Measurements from ENCODE around the gene GLCE. TPM values are rescaled to one million over a fixed set of nuclear protein-coding genes. Genes with fewer than 3 reads are reported as not detected.

Gene GLCE
- total RNA-seq, 2 experiments from 2014 or later, result 4.6 to 5.0 TPM

DNA sequence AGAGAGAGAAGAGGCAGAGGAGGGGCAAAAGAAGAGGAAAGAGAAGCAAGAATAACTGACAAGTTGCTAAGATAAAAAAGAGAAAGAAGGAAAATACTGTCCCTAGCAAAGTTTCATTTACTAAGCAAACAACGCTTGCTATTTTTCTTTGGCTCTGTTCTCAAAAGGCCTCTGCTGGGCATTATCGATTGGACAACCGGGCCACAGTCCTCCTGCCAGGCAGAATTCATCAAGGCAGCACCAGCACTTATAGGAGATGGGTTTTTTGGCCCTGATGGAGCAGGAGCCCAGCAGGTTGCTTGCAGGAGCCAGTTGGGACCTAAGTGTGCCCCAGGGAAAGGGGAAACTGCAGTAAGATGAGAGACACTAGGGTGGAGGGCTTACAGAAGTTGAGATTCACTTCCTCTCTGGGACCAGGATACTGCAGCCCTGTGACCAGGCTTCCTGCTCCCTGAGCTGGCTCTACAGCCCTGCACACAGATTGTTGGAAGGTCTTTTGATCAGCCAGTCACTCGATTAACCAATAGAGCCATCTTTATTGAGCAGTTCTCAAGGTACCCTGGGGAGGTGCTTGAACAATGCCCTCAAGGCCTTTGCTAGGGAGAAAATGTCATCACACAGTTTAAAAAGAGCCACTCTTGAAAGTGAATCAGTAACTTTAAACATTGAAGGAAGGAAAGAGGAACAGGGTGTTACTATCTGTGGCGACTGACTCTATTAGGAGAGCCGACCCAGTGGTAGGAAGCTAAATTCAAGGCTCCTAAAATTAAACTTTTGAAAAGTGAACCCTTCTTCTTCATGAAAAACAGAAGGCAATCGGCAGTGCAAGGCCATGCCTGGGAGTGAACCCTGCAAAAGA lies 28.8 kb upstream of the GLCE start:
- Mint-ChIP-seq H3K9me3 (no peaks in the 10 kb centered on the region), H3K27ac (no peak overlapping the region), H3K27me3 (no peaks in the 10 kb centered on the region), H3K4me1 (no peaks in the 10 kb centered on the region), H3K36me3 (no peaks in the 10 kb centered on the region), H3K4me3 (no peak overlapping the region)
- no peak for DNase-seq

DNA sequence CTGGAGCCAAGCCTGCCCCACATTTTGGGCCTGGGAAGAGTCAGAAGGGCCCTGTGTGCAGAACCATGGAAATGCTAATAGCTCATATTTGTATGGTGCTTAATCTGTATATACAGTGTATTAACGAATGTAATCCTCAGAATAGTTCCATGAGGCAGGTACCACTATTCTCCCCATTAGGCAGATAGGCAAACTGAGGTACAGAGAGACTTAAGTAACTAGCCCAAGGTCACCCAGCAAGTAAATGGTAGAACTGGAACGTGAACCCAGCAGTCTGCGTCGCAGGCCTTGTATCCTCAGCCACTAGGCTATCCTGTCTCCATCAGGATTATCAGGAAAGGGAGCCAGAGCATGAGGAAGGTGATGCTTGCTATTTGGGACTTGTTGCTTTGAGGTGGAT lies 28.0 kb upstream of the GLCE start:
- Mint-ChIP-seq H3K27me3 (no peaks in the 10 kb centered on the region), H3K4me3 (no peak overlapping the region), H3K4me1 (no peaks in the 10 kb centered on the region), H3K27ac (no peak overlapping the region), H3K9me3 (no peaks in the 10 kb centered on the region), H3K36me3 (no peaks in the 10 kb centered on the region)
- DNase-seq, result no peak

DNA sequence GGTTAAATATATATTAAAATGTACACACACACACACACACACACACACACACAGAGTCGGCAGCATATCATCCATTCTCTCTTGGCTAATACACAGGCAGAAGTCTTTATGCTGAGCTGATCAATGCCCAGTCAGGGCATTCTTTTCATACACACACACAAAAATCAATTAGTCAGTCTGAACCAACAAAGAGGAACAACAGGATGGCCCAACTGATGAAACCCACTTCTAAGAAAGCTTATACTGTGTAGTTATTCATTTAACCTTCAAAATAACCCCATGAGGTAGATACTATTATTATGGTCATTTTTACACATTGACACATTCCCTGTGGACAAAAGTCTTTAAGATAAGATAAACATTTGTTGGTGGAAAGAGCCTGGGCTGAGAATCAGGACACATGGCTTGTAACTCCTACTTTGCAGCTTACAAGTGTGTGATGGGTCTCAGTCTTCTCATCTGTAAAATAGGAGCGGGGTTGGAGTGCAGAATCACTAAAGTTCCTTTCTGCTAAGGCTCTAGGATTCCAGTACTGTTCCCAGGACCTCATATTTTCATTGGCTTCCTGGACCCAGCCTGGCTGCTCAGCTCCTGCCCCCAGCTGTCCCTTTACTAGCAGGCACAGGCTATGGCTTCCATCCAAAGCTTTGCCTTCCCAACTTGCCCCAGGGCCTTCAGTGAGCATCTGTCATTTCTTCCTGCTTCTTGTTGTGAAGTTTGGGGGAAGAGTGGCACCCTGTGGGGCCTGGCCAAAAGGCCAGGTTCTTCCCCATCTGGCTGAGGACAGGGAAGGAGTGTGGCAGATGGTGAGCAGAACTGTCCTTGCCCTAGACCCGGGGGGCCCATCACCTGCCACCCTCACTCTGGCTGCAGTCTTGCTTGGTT lies 27.2 kb upstream of the GLCE start:
- DNase-seq, result no peak
- H3K36me3 Mint-ChIP-seq, result no peaks in the 10 kb centered on the region
- H3K9me3 Mint-ChIP-seq, result no peaks in the 10 kb centered on the region
- no peak overlapping the region for H3K27ac Mint-ChIP-seq
- H3K4me1 Mint-ChIP-seq, result no peaks in the 10 kb centered on the region
- no peaks in the 10 kb centered on the region for H3K27me3 Mint-ChIP-seq
- H3K4me3 Mint-ChIP-seq, result no peak overlapping the region

DNA sequence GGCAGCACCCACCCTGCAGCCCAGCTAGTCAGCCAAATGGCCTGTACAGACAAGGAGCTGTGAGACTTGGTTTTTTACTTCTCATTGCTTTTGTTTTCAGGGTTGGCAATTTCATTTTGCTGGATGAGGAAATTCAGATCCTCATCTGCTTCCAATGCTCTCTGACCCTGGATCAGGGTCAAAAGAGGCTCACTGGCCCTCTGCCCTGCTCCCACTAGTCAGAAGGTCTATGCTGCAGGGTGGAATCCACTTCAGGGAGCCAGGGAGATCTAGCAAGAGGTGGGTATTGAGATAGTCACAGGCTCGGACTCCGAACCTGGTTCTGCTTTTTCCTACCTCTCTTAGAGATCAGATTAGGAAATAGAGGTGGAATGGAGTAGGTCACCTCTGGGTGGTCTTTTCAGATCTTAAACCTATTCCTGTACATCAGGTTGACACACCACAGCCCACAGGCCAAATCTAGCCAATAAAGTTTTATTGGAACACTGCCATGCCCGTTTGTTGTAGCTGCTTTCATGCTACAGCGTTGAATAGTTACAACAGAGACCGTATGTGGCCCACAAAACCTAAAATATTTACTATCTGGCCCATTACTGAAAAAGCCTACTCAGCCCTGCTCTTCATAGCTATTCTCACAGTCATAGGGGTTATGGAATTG lies 26.4 kb upstream of the GLCE start:
- Mint-ChIP-seq H3K27me3 (no peaks in the 10 kb centered on the region), H3K36me3 (no peaks in the 10 kb centered on the region), H3K4me1 (no peaks in the 10 kb centered on the region), H3K27ac (no peak overlapping the region), H3K4me3 (no peak overlapping the region), H3K9me3 (no peaks in the 10 kb centered on the region)
- DNase-seq, result no peak

DNA sequence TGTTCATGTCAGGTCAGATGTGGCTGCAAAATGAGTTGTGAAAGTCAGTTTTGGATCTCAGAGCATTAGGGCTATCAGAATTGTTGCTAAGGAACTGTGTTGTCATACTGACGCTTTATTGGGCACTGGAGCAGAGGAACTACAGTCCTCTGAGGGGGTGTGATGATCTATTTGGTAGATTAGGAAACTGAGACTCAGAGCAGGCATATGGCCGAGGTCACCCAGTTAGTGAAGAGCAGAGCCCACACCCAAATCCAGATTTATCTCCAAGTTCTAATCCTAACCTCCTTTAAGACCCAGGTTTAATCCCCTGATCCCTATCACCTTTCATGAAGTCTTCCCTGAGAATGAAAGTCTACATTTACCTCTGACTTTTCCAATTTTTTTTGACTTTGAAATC lies 25.6 kb upstream of the GLCE start:
- Mint-ChIP-seq H3K4me1 (no peaks in the 10 kb centered on the region), H3K27ac (no peak overlapping the region), H3K36me3 (no peaks in the 10 kb centered on the region), H3K27me3 (no peaks in the 10 kb centered on the region), H3K4me3 (no peak overlapping the region), H3K9me3 (no peaks in the 10 kb centered on the region)
- no peak for DNase-seq

DNA sequence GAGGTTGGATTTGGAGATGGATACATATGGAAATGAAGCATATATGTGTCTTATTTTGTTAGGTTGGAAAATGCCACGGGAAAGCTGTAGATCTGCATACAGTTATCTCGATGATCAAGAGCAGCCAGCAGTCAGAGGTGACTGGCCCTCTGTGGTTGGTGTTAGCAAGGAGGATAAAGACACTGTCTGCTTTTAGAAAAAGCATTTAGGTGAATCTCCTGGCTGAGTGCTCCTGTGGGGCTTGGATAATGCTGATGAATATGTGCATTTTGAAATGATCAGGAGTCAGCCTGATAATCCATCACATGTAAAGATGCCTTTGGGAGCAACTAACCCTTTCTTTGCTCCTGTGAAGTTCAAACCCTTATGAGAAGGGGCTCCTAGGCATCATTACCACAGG lies 24.9 kb upstream of the GLCE start:
- Mint-ChIP-seq H3K27ac (no peak overlapping the region), H3K27me3 (no peaks in the 10 kb centered on the region), H3K4me1 (no peaks in the 10 kb centered on the region), H3K9me3 (no peaks in the 10 kb centered on the region), H3K36me3 (no peaks in the 10 kb centered on the region), H3K4me3 (no peak overlapping the region)
- DNase-seq, result no peak

DNA sequence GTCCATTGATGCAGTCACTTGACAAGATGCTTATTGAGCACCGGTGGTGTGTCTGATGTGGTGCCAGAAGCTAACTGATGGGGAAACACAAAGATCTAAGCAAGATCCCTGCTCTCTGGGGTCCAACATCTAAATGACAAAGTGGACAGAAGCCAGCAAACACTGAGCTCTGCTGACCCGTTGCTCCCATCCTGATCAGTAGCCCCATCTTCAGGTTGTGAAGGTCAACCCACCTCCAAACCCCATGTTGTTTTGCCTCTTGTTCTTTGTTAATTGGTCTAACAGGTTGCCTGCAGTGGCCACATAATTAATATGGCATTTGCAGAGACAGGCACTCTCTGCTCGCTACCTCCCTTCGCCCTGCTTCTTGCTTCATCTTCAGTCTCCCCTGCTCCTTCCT lies 21.5 kb upstream of the GLCE start:
- no peaks in the 10 kb centered on the region for H3K36me3 Mint-ChIP-seq
- H3K27me3 Mint-ChIP-seq, result peaks cover 7% of the 10 kb centered on the region
- no peaks in the 10 kb centered on the region for H3K4me1 Mint-ChIP-seq
- H3K27ac Mint-ChIP-seq, result no peak overlapping the region
- H3K9me3 Mint-ChIP-seq, result no peaks in the 10 kb centered on the region
- H3K4me3 Mint-ChIP-seq, result no peak overlapping the region
- DNase-seq, result no peak

DNA sequence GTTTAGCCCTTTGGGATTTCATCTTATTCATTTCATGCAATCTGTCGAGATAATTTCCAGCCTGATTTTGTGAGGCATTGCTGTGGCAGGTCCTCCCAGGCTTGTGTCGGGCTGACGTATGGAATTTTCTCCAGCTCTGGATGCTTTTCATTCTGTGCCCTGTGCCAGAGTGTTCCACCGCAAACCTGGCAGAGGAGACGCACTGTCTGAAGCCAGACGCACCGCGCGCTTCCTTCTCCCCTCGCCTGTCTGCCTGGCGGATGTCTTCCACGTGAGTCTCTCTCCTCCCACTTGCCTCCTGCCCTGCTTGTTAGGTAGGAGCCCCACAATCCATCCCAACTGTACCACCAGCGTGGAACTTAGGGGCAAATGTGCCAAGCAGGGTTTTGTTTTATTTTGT lies 20.1 kb upstream of the GLCE start:
- H3K4me3 Mint-ChIP-seq, result no peak overlapping the region
- DNase-seq, result no peak
- peaks cover 14% of the 10 kb centered on the region for H3K27me3 Mint-ChIP-seq
- no peak overlapping the region for H3K27ac Mint-ChIP-seq
- no peaks in the 10 kb centered on the region for H3K36me3 Mint-ChIP-seq
- no peaks in the 10 kb centered on the region for H3K9me3 Mint-ChIP-seq
- no peaks in the 10 kb centered on the region for H3K4me1 Mint-ChIP-seq

DNA sequence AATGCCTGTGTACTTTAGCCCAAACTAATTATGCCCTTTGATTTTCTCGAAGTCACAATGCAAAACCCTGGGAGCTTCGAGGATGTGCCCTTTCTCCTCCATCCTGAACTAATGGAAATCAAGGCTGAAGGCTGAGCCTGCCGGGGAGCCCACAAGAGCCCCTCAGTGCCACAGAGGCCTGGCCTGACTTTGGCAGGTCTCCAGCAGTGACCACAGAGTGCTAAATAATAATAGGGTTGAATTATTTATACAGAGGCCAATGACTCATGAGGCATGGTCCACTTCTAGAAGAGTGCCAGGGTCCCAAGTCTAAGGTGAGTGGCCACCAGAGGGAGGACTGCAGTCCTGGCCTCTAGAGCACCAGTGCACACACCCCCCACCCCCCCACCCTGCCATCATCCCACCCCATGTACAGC lies 19.1 kb upstream of the GLCE start:
- no peaks in the 10 kb centered on the region for H3K9me3 Mint-ChIP-seq
- no peaks in the 10 kb centered on the region for H3K4me1 Mint-ChIP-seq
- DNase-seq, result no peak
- peaks cover 20% of the 10 kb centered on the region for H3K27me3 Mint-ChIP-seq
- no peak overlapping the region for H3K27ac Mint-ChIP-seq
- H3K4me3 Mint-ChIP-seq, result no peak overlapping the region
- H3K36me3 Mint-ChIP-seq, result no peaks in the 10 kb centered on the region

DNA sequence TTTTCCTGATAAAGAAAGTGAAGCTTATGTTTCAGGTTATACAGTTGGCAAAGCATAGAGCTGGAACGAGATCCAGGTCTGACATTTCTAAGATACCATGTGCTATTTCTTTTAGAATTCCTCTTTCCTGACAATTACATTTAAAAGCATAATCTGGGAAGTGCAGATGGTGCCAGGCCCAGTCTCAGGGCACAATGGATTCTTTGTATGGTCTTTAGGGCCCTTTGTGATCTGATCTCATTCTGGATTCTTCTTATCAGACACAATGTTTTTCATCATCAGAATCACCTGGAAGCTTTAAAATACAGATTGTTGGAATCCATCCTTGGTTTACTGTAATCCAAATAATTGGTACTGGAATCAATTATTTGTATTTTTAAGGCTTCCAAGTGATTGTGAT lies 18.6 kb upstream of the GLCE start:
- Mint-ChIP-seq H3K27ac (no peak overlapping the region), H3K4me3 (no peak overlapping the region), H3K4me1 (no peaks in the 10 kb centered on the region), H3K27me3 (peaks cover 20% of the 10 kb centered on the region), H3K9me3 (no peaks in the 10 kb centered on the region), H3K36me3 (no peaks in the 10 kb centered on the region)
- DNase-seq, result no peak

DNA sequence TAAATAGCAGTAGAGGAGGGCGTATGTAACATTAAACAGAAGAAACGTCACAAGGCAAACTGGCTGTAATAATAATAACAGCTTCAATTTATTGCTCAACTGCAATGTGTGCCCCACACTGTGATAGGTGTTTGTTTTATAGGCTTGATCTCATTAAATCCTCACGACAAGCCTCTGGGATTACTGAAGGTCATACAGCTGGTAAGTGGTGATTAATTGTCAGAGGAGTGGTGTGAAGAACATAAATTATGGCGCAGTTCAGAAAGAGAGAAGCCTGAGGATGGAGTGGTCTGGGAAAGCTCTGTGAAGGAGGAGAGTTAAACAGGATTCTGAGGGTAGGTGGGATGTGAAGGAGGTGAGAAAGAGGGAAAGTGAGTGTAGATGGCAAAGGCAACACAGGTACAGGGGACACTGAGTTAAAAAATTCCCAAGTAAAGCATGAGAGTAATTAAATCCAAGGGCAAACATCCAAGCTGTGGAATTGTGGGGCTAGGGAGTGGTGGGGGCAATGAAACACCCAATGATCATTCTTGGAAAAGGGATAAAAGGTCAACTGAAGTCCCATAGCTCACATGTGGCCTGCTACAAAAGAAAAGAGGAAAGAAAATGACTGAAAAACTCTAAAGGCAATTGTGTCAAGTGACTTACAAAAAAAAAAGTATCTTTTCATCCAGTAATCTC lies 16.5 kb upstream of the GLCE start:
- Mint-ChIP-seq H3K27ac (no peak overlapping the region), H3K36me3 (no peaks in the 10 kb centered on the region), H3K27me3 (peaks cover 32% of the 10 kb centered on the region), H3K4me1 (no peaks in the 10 kb centered on the region), H3K9me3 (no peaks in the 10 kb centered on the region), H3K4me3 (no peak overlapping the region)
- no peak for DNase-seq

DNA sequence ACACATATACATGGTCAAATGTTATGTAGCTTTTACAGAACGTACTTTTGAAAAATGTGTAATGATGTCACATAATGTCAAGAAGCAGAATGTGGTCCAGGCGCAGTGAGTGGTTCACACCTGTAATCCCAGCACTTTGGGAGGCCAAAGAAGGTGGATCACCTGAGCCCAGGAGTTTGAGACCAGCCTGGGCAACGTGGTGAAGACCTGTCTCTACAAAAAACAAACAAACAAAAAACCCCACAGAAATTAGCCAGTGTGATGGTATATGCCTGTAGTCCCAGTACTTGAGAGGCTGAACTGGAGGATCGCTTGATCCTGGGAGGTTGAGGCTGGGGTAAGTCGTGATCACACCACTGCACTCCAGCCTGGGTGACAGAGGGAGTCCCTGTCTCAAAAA lies 15.9 kb upstream of the GLCE start:
- H3K4me3 Mint-ChIP-seq, result no peak overlapping the region
- no peaks in the 10 kb centered on the region for H3K36me3 Mint-ChIP-seq
- H3K27me3 Mint-ChIP-seq, result peaks cover 39% of the 10 kb centered on the region
- H3K9me3 Mint-ChIP-seq, result no peaks in the 10 kb centered on the region
- no peak for DNase-seq
- H3K4me1 Mint-ChIP-seq, result no peaks in the 10 kb centered on the region
- H3K27ac Mint-ChIP-seq, result no peak overlapping the region

DNA sequence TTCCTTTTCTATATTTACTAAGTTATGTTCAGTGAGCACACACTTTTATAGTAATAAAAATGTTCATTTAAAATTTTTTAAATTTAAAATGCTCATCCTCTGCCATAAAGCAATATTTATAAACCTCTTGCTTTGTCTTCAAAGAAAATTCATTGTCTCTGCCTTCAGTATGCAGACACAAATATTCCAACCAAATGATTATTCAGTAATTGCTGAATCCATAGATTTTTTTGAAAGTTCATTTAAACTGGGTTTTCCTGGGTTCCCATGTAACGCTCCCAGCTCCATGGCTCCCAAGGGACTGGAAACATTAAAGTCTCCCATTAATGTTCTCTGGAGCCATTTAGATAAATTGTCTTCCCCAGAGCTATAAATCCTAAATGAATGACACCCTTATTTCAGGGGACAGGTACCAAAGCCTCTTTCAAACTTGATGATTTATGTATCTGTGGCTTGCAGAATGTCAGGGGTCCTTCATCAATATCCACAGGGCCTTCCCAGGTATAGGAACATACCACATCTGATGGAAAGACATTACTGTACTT lies 15.2 kb upstream of the GLCE start:
- H3K27ac Mint-ChIP-seq, result no peak overlapping the region
- peaks cover 43% of the 10 kb centered on the region for H3K27me3 Mint-ChIP-seq
- H3K9me3 Mint-ChIP-seq, result no peaks in the 10 kb centered on the region
- DNase-seq, result no peak
- no peaks in the 10 kb centered on the region for H3K36me3 Mint-ChIP-seq
- H3K4me3 Mint-ChIP-seq, result no peak overlapping the region
- H3K4me1 Mint-ChIP-seq, result no peaks in the 10 kb centered on the region

DNA sequence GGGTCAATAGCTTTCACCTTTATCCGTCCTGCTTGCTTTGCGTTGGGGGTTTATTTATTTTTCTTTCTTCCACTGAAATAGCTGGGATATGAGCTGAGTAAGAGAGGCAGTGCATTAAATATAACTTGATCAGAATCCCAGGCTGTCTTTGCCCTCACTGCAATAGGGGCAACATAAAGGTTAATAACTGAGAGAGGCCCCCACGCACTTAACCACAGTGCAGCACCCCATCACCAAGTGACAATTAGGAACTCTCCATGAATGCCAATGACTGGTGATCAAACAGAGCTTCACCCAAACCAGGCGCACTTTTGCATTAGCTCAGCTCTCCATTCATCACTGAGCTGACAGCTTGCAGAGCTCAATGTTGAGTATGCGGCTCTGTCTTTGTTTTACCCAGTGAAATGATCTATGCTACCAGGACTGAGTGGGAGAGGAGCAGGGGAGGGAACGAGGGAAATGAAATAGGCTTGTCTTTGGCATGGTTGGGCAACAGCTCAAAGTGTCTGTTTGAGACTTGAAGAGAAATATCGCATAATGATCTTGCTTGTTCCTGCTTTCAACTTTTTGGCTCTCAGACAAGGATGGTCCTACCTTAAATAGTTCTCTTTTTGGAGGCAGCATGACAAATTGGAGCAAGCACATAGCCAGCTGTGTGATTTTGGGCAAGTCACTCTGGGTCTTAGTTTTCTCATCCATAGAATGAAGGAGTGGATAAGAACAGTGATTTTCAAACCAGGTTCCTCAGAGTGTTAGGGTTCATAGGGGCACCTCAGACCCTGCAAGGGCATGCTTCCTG lies 14.5 kb upstream of the GLCE start:
- H3K4me3 Mint-ChIP-seq, result no peak overlapping the region
- no peak overlapping the region for H3K27ac Mint-ChIP-seq
- H3K36me3 Mint-ChIP-seq, result no peaks in the 10 kb centered on the region
- no peak for DNase-seq
- H3K4me1 Mint-ChIP-seq, result no peaks in the 10 kb centered on the region
- peaks cover 48% of the 10 kb centered on the region for H3K27me3 Mint-ChIP-seq
- no peaks in the 10 kb centered on the region for H3K9me3 Mint-ChIP-seq

Measured in activated naive CD8-positive, alpha-beta T cell treated with anti-CD3 and anti-CD28 coated beads for 36 hours (primary cell).